Kidney (tissue), 14 donors: ENCODE results near the gene ACP4. TPM values are rescaled to one million over a fixed set of nuclear protein-coding genes. Genes with fewer than 3 reads are reported as not detected.

Experiments
- DNase-seq, 5 donors: peaks; one replicate each; pipeline ENCODE4 v3.0.0-alpha.2; 2013 to 2020
- FAIRE-seq: peaks from 2 replicates; lab custom pipeline; 2012; peaks lifted over from hg19 to GRCh38; lab: Jason Lieb, UNC
- H3K27ac ChIP-seq, 2 donors: one replicate each; pipeline ENCODE4 v1.7.0; 2013; ENCODE audit warnings: low read depth in 2 of 2, low read length in 2 of 2, inconsistent platforms in 1 of 2
- H3K27me3 ChIP-seq: one replicate; pipeline ENCODE4 v1.7.1; 2013; ENCODE audit warnings: low read length, inconsistent platforms; ENCODE audit not compliant: control insufficient read depth, insufficient read depth
- H3K36me3 ChIP-seq, 3 donors: one replicate each; pipeline versions ENCODE4 v1.7.0 to v1.7.1; 2013; ENCODE audit warnings: low read length in 3 of 3, control low read depth in 1 of 3, inconsistent platforms in 1 of 3; ENCODE audit not compliant: insufficient read depth in 3 of 3, control insufficient read depth in 2 of 3
- H3K4me1 ChIP-seq, 3 donors: one replicate each; pipeline versions ENCODE4 v1.7.0 to v1.7.1; 2013; ENCODE audit warnings: low read length in 3 of 3, inconsistent platforms in 1 of 3, low read depth in 1 of 3; ENCODE audit not compliant: control insufficient read depth in 2 of 3, insufficient read depth in 2 of 3
- H3K4me3 ChIP-seq, 3 donors: one replicate each; pipeline versions ENCODE4 v1.7.0 to v1.8.1; 2013; ENCODE audit warnings: low read length in 3 of 3, control low read depth in 1 of 3, inconsistent platforms in 1 of 3
- H3K9ac ChIP-seq, 3 donors: one replicate each; pipeline versions ENCODE4 v1.7.0 to v1.7.1; 2013; ENCODE audit warnings: low read length in 3 of 3, control low read depth in 1 of 3, inconsistent platforms in 1 of 3
- H3K9me3 ChIP-seq, 3 donors: one replicate each; pipeline versions ENCODE4 v1.7.0 to v1.7.1; 2013; ENCODE audit warnings: low read length in 3 of 3, control low read depth in 1 of 3, inconsistent platforms in 1 of 3; ENCODE audit not compliant: control insufficient read depth in 2 of 3, insufficient read depth in 1 of 3
- CTCF ChIP-seq: IDR thresholded peaks from 3 replicates; pipeline ENCODE4 v1.5.1; 2012; ENCODE audit warnings: mild to moderate bottlenecking, moderate library complexity, borderline replicate concordance; ENCODE audit not compliant: insufficient read depth; ENCODE audit errors: extremely low read depth
- intact Hi-C: fragments of 100-400 bp; cut with DNase I; formaldehyde crosslinking; loops from one replicate; pipeline ENCODE4 v1.11.1; 2022
- polyA plus RNA-seq: library from polyadenylated mRNA; stranded (reverse); fragments of 350-450 nt; fragmentation: Illumina TruSeq; extraction: RNeasy Lipid Tissue Mini Kit (QIAGEN cat#74804); gene quantifications from one replicate; pipeline ENCODE4 v1.2.3, GENCODE V29; 2014; ENCODE audit warnings: low read depth, low replicate concordance; ENCODE audit not compliant: insufficient read depth
- total RNA-seq: library from RNA; stranded (reverse); fragmentation: NEBNext Ultra II Directional; extraction: Animal tissue kit (Norgen Biotek cat#: 25700); gene quantifications from one replicate; pipeline ENCODE4 v1.2.1, GENCODE V29; 2021
- donor health status: control.
- donor health status: control.
- donor health status: control.
- donor health status: control.
- donor health status: control.
- donor health status: DM: yes; HTN: yes; CAD: no.
- donor health status: Normal renal cell carcinoma (clear cell type).

Gene ACP4
- total and polyA plus RNA-seq, 2 donors from 2014 or later: not detected

- FAIRE-seq (no peak), DNase-seq (no peak)
- no peak for TF ChIP-seq CTCF
- H3K9me3 ChIP-seq: no peaks in the 10 kb centered on the region
- no peak overlapping the region for H3K4me3 ChIP-seq
- H3K36me3 ChIP-seq: no peaks in the 10 kb centered on the region
- no peak overlapping the region for H3K27ac ChIP-seq
- H3K9ac ChIP-seq: no peak overlapping the region
- intact Hi-C loops: no loop called here
- peaks cover 0 to 18% (median 0%) of the 10 kb centered on the region in 3 donors for H3K4me1 ChIP-seq
- H3K27me3 ChIP-seq: no peaks in the 10 kb centered on the region
These were observed 43.6 kb downstream of the ACP4 start for GRCh38 chr19:50833802-50834167.

GRCh38 chr19:50835103-50835784, 45.0 kb downstream of the ACP4 start:
- intact Hi-C loops: no loop called here
- H3K27me3 ChIP-seq: no peaks in the 10 kb centered on the region
- no peaks in the 10 kb centered on the region for H3K9me3 ChIP-seq
- peak overlapping the region; percentile 60 to 63 (median 63) for H3K4me3 ChIP-seq
- DNase-seq (peak in 3 of 5 donors; percentile 26 to 49 (median 42)), FAIRE-seq (no peak)
- H3K9ac ChIP-seq: peak overlapping the region in 2 of 3 donors; percentile 22 to 29
- no peak for TF ChIP-seq CTCF
- peak overlapping the region; percentile 32 to 47 for H3K27ac ChIP-seq
- peaks cover 0 to 15% (median 0%) of the 10 kb centered on the region in 3 donors for H3K4me1 ChIP-seq
- no peaks in the 10 kb centered on the region for H3K36me3 ChIP-seq

GRCh38 chr19:50835785-50836542, 45.7 kb downstream of the ACP4 start:
- Histone ChIP-seq H3K4me1 (peaks cover 0 to 13% (median 0%) of the 10 kb centered on the region in 3 donors), H3K27me3 (no peaks in the 10 kb centered on the region), H3K27ac (peak overlapping the region; percentile 43 to 84), H3K4me3 (peak overlapping the region; percentile 60 to 63 (median 63)), H3K9me3 (no peaks in the 10 kb centered on the region), H3K36me3 (no peaks in the 10 kb centered on the region), H3K9ac (peak overlapping the region; percentile 22 to 55 (median 29))
- DNase-seq (peak in 4 of 5 donors; percentile 87 to 92 (median 88)), FAIRE-seq (no peak)
- intact Hi-C loops: no loop called here
- no peak for TF ChIP-seq CTCF
